GM12892 (cell line): Measurements from ENCODE around the gene ARHGAP36.

ENCODE experiments used
- POLR2A ChIP-seq: IDR thresholded peaks from 2 replicates; pipeline ENCODE4 v1.6.1; 2011; ENCODE audit warnings: low read depth, low read length, control low read depth
- POLR2AphosphoS5 ChIP-seq: IDR thresholded peaks from 2 replicates; pipeline ENCODE4 v1.6.1; 2011; ENCODE audit warnings: low read depth, low read length, control low read depth
- TAF1 ChIP-seq: IDR thresholded peaks from 2 replicates; pipeline ENCODE4 v1.6.1; 2011; ENCODE audit warnings: low read depth, mild to moderate bottlenecking, control low read depth, low read length, borderline replicate concordance

DNA sequence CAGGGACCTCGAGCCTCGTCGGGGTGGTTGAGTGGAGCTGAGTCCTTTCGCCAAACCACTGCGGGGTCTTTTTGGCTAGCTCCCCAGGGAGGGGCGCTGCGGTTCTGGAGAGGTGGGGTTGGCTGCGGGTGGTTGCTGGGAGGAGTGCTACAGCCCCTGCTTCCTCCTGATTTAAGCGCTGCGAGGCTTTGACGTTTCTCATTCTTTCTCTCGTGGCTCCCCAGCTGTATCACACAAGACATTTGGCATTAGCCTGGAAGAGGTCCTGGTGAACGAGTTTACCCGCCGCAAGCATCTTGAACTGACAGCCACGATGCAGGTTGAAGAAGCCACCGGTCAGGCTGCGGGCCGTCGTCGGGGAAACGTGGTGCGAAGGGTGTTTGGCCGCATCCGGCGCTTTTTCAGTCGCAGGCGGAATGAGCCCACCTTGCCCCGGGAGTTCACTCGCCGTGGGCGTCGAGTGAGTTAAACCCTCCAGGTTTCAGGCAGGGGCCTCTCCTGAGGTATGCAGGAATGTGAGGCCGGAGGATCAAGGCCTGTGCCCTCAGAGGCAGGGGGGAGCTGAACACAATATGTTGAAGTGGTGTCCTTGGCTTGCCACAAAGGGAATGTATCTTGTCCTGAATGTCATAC lies 25.5 kb downstream of the ARHGAP36 start:
- TF ChIP-seq POLR2A (no peak), POLR2AphosphoS5 (no peak), TAF1 (no peak)
